Measurements from ENCODE around the gene SMU1. TPM values are rescaled to one million over a fixed set of nuclear protein-coding genes. Genes with fewer than 3 reads are reported as not detected.
A peak's percentile ranks its signal among the peaks of the same experiment; 100 is the strongest.

Gene SMU1
- total RNA-seq, 2 donors from 2014 or later: 25.0 to 28.7 TPM

GRCh38 chr9:33082538-33083326, 6.3 kb upstream of the SMU1 start:
- no peaks in the 10 kb centered on the region for H3K9me3 ChIP-seq (ENCODE audit: control insufficient read depth, low read length)
- no peak for DNase-seq
- no peaks in the 10 kb centered on the region for H3K4me1 ChIP-seq (ENCODE audit: control insufficient read depth, insufficient read depth, low read length)
- no peaks in the 10 kb centered on the region for H3K36me3 ChIP-seq (ENCODE audit: control insufficient read depth, insufficient read depth, low read length)
- peaks cover 2% of the 10 kb centered on the region for H3K36me3 Mint-ChIP-seq (ENCODE audit: low read depth)
- no peak overlapping the region for H3K27ac Mint-ChIP-seq
- H3K4me3 Mint-ChIP-seq: no peak overlapping the region
- WGBS, 2 experiments (ENCODE audit: insufficient coverage in 1 of 2, insufficient read length in 1 of 2): 88 to 93% methylated on average over 2 to 8 of the region's 8 CpGs
- no peak overlapping the region for H3K27ac ChIP-seq (ENCODE audit: low read depth, low read length)
- no peak for TF ChIP-seq CTCF (conservative IDR thresholded peaks at IDR 0.05)
- no peaks in the 10 kb centered on the region for H3K27me3 ChIP-seq (ENCODE audit: control insufficient read depth, insufficient read depth, low read length, poor library complexity, severe bottlenecking)
- no peaks in the 10 kb centered on the region for H3K4me1 Mint-ChIP-seq
- peaks cover 21% of the 10 kb centered on the region for H3K9me3 Mint-ChIP-seq
- H3K27me3 Mint-ChIP-seq (ENCODE audit: insufficient read depth): peaks cover 21% of the 10 kb centered on the region
- no peak overlapping the region for H3K9ac ChIP-seq (ENCODE audit: extremely low read depth, low read length, poor library complexity, severe bottlenecking)
- no peak overlapping the region for H3K4me3 ChIP-seq (ENCODE audit: low read length)

- peaks cover 2% of the 10 kb centered on the region for H3K36me3 Mint-ChIP-seq (ENCODE audit: low read depth)
- 92 to 100% methylated on average over 1 to 5 of the region's 5 CpGs for WGBS, 2 experiments (ENCODE audit: insufficient coverage in 1 of 2, insufficient read length in 1 of 2)
- H3K27me3 Mint-ChIP-seq (ENCODE audit: insufficient read depth): peaks cover 17% of the 10 kb centered on the region
- no peak overlapping the region for H3K27ac Mint-ChIP-seq
- H3K9me3 Mint-ChIP-seq: peaks cover 21% of the 10 kb centered on the region
- DNase-seq: no peak
- H3K4me1 Mint-ChIP-seq: no peaks in the 10 kb centered on the region
- Histone ChIP-seq H3K4me1 (ENCODE audit: control insufficient read depth, insufficient read depth, low read length) (no peaks in the 10 kb centered on the region), H3K27me3 (ENCODE audit: control insufficient read depth, insufficient read depth, low read length, poor library complexity, severe bottlenecking) (no peaks in the 10 kb centered on the region), H3K36me3 (ENCODE audit: control insufficient read depth, insufficient read depth, low read length) (no peaks in the 10 kb centered on the region), H3K9me3 (ENCODE audit: control insufficient read depth, low read length) (no peaks in the 10 kb centered on the region), H3K9ac (ENCODE audit: extremely low read depth, low read length, poor library complexity, severe bottlenecking) (no peak overlapping the region), H3K27ac (ENCODE audit: low read depth, low read length) (no peak overlapping the region), H3K4me3 (ENCODE audit: low read length) (no peak overlapping the region)
- TF ChIP-seq CTCF (conservative IDR thresholded peaks at IDR 0.05): no peak
- no peak overlapping the region for H3K4me3 Mint-ChIP-seq
These were observed 5.7 kb upstream of the SMU1 start for GRCh38 chr9:33082128-33082527.

GRCh38 chr9:33081128-33081851, 4.8 kb upstream of the SMU1 start:
- Mint-ChIP-seq H3K4me3 (no peak overlapping the region), H3K9me3 (peaks cover 20% of the 10 kb centered on the region), H3K27ac (no peak overlapping the region), H3K4me1 (no peaks in the 10 kb centered on the region), H3K27me3 (ENCODE audit: insufficient read depth) (peaks cover 9% of the 10 kb centered on the region), H3K36me3 (ENCODE audit: low read depth) (peaks cover 2% of the 10 kb centered on the region)
- H3K9ac ChIP-seq (ENCODE audit: extremely low read depth, low read length, poor library complexity, severe bottlenecking): no peak overlapping the region
- H3K9me3 ChIP-seq (ENCODE audit: control insufficient read depth, low read length): no peaks in the 10 kb centered on the region
- WGBS, 2 experiments (ENCODE audit: insufficient coverage in 1 of 2, insufficient read length in 1 of 2): 27% methylated on average over 9 of the region's 9 CpGs; no CpG with 5 or more reads in 1 of the 2 experiments
- peak; percentile 80 for DNase-seq
- peak overlapping the region; percentile 31 for H3K4me3 ChIP-seq (ENCODE audit: low read length)
- H3K27me3 ChIP-seq (ENCODE audit: control insufficient read depth, insufficient read depth, low read length, poor library complexity, severe bottlenecking): no peaks in the 10 kb centered on the region
- no peak overlapping the region for H3K27ac ChIP-seq (ENCODE audit: low read depth, low read length)
- peak; percentile 92 for TF ChIP-seq CTCF (conservative IDR thresholded peaks at IDR 0.05)
- no peaks in the 10 kb centered on the region for H3K4me1 ChIP-seq (ENCODE audit: control insufficient read depth, insufficient read depth, low read length)
- no peaks in the 10 kb centered on the region for H3K36me3 ChIP-seq (ENCODE audit: control insufficient read depth, insufficient read depth, low read length)
